Mucosa of stomach (tissue), 1 donor: ENCODE results near the gene ENOX2.

Experiments
- H3K27me3 ChIP-seq: one replicate; pipeline ENCODE4 v1.7.0; 2013; ENCODE audit warnings: mild to moderate bottlenecking, low read length; ENCODE audit not compliant: control insufficient read depth, insufficient read depth
- H3K36me3 ChIP-seq: one replicate; pipeline ENCODE4 v1.7.0; 2013; ENCODE audit warnings: low read length; ENCODE audit not compliant: control insufficient read depth, insufficient read depth
- H3K4me1 ChIP-seq: one replicate; pipeline ENCODE4 v1.7.0; 2013; ENCODE audit warnings: mild to moderate bottlenecking, low read length; ENCODE audit not compliant: control insufficient read depth, insufficient read depth
- H3K4me3 ChIP-seq: one replicate; pipeline ENCODE4 v1.7.0; 2013; ENCODE audit warnings: low read length
- H3K9ac ChIP-seq: one replicate; pipeline ENCODE4 v1.7.0; 2013; ENCODE audit warnings: mild to moderate bottlenecking, low read length, moderate library complexity
- H3K9me3 ChIP-seq: one replicate; pipeline ENCODE4 v1.7.0; 2013; ENCODE audit warnings: mild to moderate bottlenecking, low read length, moderate library complexity; ENCODE audit not compliant: control insufficient read depth
- donor health status: Pancreatic carcinoma.

Gene ENOX2

DNA sequence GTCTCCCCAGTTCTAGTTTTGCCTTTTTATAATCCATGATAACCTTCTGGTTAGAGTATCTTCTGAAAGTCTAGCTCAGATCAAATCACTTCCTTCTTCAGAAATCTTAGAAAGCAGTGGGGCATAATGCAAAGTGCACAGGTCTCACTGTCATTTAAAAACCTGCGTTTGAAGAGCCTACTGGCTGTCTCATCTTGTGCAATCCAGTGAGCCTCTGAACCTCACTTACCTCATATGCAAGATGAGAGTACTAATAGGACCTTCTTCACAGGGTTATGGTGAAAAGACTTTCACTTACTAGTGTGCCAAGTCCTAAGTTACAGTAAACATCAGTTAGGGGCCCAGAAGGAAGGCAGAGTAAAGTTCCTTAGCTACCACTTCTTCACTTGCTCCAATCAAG, 131.4 kb downstream of the ENOX2 start:
- no peaks in the 10 kb centered on the region for H3K4me1 ChIP-seq
- no peaks in the 10 kb centered on the region for H3K36me3 ChIP-seq
- H3K9ac ChIP-seq, result no peak overlapping the region

GRCh38 chrX:130771230-130771629, 131.8 kb downstream of the ENOX2 start:
- no peaks in the 10 kb centered on the region for H3K36me3 ChIP-seq
- no peaks in the 10 kb centered on the region for H3K9me3 ChIP-seq
- no peak overlapping the region for H3K9ac ChIP-seq
- H3K4me1 ChIP-seq, result no peaks in the 10 kb centered on the region
- no peak overlapping the region for H3K4me3 ChIP-seq
- H3K27me3 ChIP-seq, result no peaks in the 10 kb centered on the region

More for the DNA sequence above, 131.4 kb downstream of the ENOX2 start:
- no peaks in the 10 kb centered on the region for H3K27me3 ChIP-seq
- H3K9me3 ChIP-seq, result no peaks in the 10 kb centered on the region
- no peak overlapping the region for H3K4me3 ChIP-seq

GRCh38 chrX:130770615-130771014, 132.4 kb downstream of the ENOX2 start:
- H3K4me3 ChIP-seq, result no peak overlapping the region
- H3K9me3 ChIP-seq, result no peaks in the 10 kb centered on the region
- H3K27me3 ChIP-seq, result no peaks in the 10 kb centered on the region
- no peak overlapping the region for H3K9ac ChIP-seq
- no peaks in the 10 kb centered on the region for H3K4me1 ChIP-seq
- no peaks in the 10 kb centered on the region for H3K36me3 ChIP-seq

DNA sequence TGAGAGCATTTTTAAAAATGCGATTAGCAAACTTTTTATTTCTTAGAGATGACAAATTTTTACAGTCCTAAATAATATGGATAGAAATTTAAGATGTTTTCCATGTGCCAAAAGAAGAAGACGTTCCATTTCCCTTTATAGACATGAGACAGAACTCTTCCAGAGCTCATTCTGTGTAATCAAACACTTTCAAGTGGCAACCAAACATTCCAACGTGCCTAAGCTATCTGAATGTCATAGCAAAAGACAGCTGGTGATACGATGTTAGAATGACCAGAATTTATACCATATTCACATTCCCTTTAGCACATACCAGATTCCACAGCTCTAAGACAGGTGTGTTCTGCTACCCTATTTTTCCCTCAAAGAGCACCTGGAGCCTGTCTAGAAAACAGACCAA, 133.2 kb downstream of the ENOX2 start:
- no peaks in the 10 kb centered on the region for H3K36me3 ChIP-seq
- H3K4me1 ChIP-seq, result no peaks in the 10 kb centered on the region
- H3K4me3 ChIP-seq, result no peak overlapping the region
- no peak overlapping the region for H3K9ac ChIP-seq
- no peaks in the 10 kb centered on the region for H3K27me3 ChIP-seq
- no peaks in the 10 kb centered on the region for H3K9me3 ChIP-seq

DNA sequence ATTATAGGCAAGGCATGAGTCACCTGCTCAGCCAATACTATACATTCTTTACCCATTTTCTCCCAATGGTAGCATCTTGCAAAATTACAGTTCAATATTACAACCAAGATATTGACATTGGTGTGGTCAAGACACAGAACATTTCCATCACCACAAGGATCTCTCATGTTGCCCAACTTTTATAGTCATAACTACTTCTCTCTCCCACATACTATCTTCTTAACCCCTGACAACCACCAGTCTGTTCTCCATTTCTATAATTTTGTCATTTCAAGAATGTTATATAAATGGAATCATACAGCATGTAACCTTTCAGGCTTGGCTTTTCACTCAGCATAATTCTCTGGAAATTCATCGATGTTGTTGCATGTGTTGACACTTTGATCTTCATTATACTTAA, 144.9 kb downstream of the ENOX2 start:
- Histone ChIP-seq H3K4me3 (no peak overlapping the region), H3K9me3 (no peaks in the 10 kb centered on the region), H3K4me1 (no peaks in the 10 kb centered on the region), H3K27me3 (no peaks in the 10 kb centered on the region), H3K36me3 (no peaks in the 10 kb centered on the region), H3K9ac (no peak overlapping the region)

DNA sequence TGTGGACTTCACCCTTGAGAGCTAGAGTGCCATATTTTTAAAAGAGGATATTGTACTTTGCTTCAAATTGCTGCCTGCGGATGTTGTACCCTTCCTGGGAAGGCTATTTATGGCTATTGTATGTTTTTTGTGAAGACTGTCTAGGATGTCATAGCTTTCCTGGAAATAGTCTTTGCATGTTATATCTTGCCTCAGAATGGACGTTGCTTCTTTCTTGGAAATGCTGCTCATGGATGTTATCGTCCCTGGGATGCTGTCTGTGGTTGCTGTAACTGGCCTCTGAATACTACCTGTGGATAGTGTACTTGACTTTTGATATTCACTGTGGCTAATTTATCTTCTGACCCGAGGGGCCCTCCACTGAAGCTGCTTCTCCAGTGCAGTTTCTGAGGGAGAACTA, 146.8 kb downstream of the ENOX2 start:
- no peaks in the 10 kb centered on the region for H3K9me3 ChIP-seq
- H3K4me1 ChIP-seq, result no peaks in the 10 kb centered on the region
- no peaks in the 10 kb centered on the region for H3K27me3 ChIP-seq
- no peak overlapping the region for H3K9ac ChIP-seq
- H3K36me3 ChIP-seq, result no peaks in the 10 kb centered on the region
- H3K4me3 ChIP-seq, result no peak overlapping the region

GRCh38 chrX:130754353-130754752, 148.7 kb downstream of the ENOX2 start:
- Histone ChIP-seq H3K4me1 (no peaks in the 10 kb centered on the region), H3K27me3 (no peaks in the 10 kb centered on the region), H3K9me3 (no peaks in the 10 kb centered on the region), H3K9ac (no peak overlapping the region), H3K4me3 (no peak overlapping the region), H3K36me3 (no peaks in the 10 kb centered on the region)

GRCh38 chrX:130746709-130747342, 156.2 kb downstream of the ENOX2 start:
- Histone ChIP-seq H3K9ac (no peak overlapping the region), H3K27me3 (no peaks in the 10 kb centered on the region), H3K4me3 (no peak overlapping the region), H3K36me3 (no peaks in the 10 kb centered on the region), H3K4me1 (no peaks in the 10 kb centered on the region), H3K9me3 (no peaks in the 10 kb centered on the region)

GRCh38 chrX:130746077-130746476, 156.9 kb downstream of the ENOX2 start:
- Histone ChIP-seq H3K4me1 (no peaks in the 10 kb centered on the region), H3K36me3 (no peaks in the 10 kb centered on the region), H3K9me3 (no peaks in the 10 kb centered on the region), H3K4me3 (no peak overlapping the region), H3K27me3 (no peaks in the 10 kb centered on the region), H3K9ac (no peak overlapping the region)

- no peak overlapping the region for H3K9ac ChIP-seq
- no peaks in the 10 kb centered on the region for H3K9me3 ChIP-seq
- no peaks in the 10 kb centered on the region for H3K4me1 ChIP-seq
- no peaks in the 10 kb centered on the region for H3K36me3 ChIP-seq
- no peaks in the 10 kb centered on the region for H3K27me3 ChIP-seq
- H3K4me3 ChIP-seq, result no peak overlapping the region
Measured at GRCh38 chrX:130741584-130741983, 161.4 kb downstream of the ENOX2 start.

- H3K27me3 ChIP-seq, result no peaks in the 10 kb centered on the region
- H3K4me3 ChIP-seq, result no peak overlapping the region
- no peaks in the 10 kb centered on the region for H3K36me3 ChIP-seq
- H3K9ac ChIP-seq, result no peak overlapping the region
- no peaks in the 10 kb centered on the region for H3K4me1 ChIP-seq
- no peaks in the 10 kb centered on the region for H3K9me3 ChIP-seq
Measured at GRCh38 chrX:130741151-130741550, 161.9 kb downstream of the ENOX2 start.

GRCh38 chrX:130738638-130739195, 164.3 kb downstream of the ENOX2 start:
- no peaks in the 10 kb centered on the region for H3K4me1 ChIP-seq
- H3K4me3 ChIP-seq, result no peak overlapping the region
- H3K9me3 ChIP-seq, result no peaks in the 10 kb centered on the region
- H3K27me3 ChIP-seq, result no peaks in the 10 kb centered on the region
- no peaks in the 10 kb centered on the region for H3K36me3 ChIP-seq
- no peak overlapping the region for H3K9ac ChIP-seq

DNA sequence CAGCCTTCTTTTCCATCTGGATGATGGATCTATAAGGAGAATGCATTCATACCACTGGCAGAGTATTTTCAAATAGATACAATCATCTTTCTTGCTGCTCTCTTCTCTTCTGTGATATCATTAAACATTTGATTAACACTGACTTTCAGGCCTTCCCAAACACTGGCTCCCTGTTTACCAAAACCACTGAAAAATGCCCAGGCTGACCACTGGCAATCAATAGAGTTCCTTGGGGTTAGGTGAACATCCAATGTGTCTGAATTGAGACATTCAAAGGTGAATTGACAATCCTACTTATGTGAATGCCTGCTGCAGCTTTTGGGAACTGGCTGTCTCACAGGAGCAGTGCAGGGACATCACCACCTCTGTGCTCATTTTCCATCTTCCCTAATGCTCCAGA, 168.3 kb downstream of the ENOX2 start:
- Histone ChIP-seq H3K4me3 (no peak overlapping the region), H3K9ac (no peak overlapping the region), H3K27me3 (no peaks in the 10 kb centered on the region), H3K36me3 (no peaks in the 10 kb centered on the region), H3K9me3 (no peaks in the 10 kb centered on the region), H3K4me1 (no peaks in the 10 kb centered on the region)
